H1 (cell line): ENCODE results near the gene SPRR1A.

Experiments
- POLR2A ChIP-seq, 2 experiments: IDR thresholded peaks; 1 replicate in 1 of 2; 2 replicates in 1 of 2; pipeline ENCODE4 v1.6.1; 2011; ENCODE audit warnings: low read depth in 2 of 2, low read length in 2 of 2, mild to moderate bottlenecking in 2 of 2; ENCODE audit errors: control extremely low read depth in 1 of 2
- SIN3A ChIP-seq, 2 experiments: IDR thresholded peaks in 1 of 2; conservative IDR thresholded peaks in 1 of 2; 2 replicates each; pipeline ENCODE4 v1.6.1; 2011 to 2012; ENCODE audit warnings: low read length in 2 of 2, improper control_type of control experiment in 1 of 2, low read depth in 1 of 2, mild to moderate bottlenecking in 1 of 2

DNA sequence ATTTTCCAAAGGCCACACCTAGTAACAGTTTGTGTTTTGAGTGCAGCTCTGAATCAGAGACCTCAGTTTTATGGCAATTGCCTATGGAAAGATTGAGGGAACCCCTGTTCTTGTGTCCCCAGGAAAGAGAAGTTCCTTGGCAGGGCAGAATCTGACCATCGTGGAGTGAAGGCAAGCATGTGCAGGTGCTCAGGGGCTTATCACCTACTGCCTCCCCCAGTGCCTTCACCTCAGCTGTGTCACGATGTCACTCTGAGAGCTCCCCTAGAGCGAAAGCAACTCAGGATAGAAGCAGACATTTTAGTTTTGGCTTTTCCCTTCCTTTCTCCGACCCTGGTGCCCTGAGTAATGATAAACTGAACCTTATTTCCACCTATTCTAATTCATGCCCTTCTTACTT lies 1.8 kb upstream of the SPRR1A start:
- no peak for TF ChIP-seq POLR2A (IDR thresholded peaks at IDR 0.05; ENCODE audit: control extremely low read depth in 1 of 2, low read depth in 2 of 2, low read length in 2 of 2)
- no peak for TF ChIP-seq SIN3A (conservative IDR thresholded peaks at IDR 0.05 in 1 of 2, IDR thresholded peaks at IDR 0.05 in 1 of 2; ENCODE audit: low read depth in 1 of 2, low read length in 2 of 2)
